ENCODE results near the gene LRRC4C.

GRCh38 chr11:40921246-40921645, 538.2 kb downstream of the LRRC4C start:
- TF ChIP-seq POLR2A (IDR thresholded peaks at IDR 0.05; ENCODE audit: low read length) (no peak), GATA1 (IDR thresholded peaks at IDR 0.05; ENCODE audit: low read depth, low read length) (no peak)
